HG03354 (cell line): ENCODE results near the gene ARHGAP19.
"Not testable (repeated sequence)": the region's sequence is repeated elsewhere in the genome, so short reads cannot be mapped to it uniquely, and the experiment has no call there.

Experiments used
- ATAC-seq: cut with Tn5 transposase; IDR thresholded peaks from one replicate; pipeline ENCODE4 v1.9.1; 2021; ENCODE audit warnings: mild to moderate bottlenecking; ENCODE audit not compliant: unreplicated experiment, poor library complexity, severe bottlenecking

The ARHGAP19 gene

DNA sequence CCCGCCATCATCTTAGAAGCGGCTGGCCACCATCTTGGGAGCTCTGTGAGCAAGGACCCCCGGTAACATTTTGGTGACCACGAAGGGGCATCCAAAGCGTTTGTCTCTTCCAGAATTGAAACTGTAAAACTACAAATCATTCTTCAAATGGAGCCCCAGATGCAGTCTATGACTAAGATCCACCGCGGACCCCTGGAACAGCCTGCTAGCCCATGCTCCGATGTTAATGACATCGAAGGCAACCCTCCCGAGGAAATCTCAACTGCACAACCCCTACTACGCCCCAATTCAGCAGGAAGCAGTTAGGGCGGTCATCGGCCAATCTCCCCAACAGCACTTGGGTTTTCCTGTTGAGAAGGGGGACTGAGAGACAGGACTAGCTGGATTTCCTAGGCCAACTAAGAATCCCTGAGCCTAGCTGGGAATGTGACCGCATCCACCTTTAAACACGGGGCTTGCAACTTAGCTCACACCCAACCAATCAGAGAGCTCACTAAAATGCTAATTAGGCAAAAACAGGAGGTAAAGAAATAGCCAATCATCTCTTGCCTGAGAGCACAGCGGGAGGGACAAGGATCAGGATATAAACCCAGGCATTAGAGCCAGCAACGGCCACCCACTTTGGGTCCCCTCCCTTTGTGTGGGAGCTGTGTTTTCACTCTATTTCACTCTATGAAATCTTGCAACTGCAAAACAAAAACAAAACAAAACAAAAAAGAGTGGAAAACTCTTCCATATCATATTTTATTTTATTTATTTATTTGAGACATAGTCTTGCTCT, 1.7 kb downstream of the ARHGAP19 start:
- ATAC-seq = not testable (repeated sequence)

DNA sequence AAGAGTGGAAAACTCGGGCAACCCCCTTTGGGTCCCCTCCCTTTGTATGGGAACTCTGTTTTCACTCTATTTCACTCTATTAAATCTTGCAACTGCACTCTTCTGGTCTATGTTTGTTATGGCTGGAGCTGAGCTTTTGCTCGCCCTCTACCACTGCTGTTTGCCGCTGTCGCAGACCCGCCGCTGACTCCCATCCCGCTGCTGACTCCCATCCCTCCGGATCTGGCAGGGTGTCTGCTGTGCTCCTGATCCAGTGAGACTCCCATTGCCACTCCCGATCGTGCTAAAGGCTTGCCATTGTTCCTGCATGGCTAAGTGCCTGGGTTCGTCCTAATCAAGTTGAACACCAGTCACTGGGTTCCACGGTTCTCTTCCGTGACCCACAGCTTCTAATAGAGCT, 2.4 kb downstream of the ARHGAP19 start:
- not testable (repeated sequence) for ATAC-seq

DNA sequence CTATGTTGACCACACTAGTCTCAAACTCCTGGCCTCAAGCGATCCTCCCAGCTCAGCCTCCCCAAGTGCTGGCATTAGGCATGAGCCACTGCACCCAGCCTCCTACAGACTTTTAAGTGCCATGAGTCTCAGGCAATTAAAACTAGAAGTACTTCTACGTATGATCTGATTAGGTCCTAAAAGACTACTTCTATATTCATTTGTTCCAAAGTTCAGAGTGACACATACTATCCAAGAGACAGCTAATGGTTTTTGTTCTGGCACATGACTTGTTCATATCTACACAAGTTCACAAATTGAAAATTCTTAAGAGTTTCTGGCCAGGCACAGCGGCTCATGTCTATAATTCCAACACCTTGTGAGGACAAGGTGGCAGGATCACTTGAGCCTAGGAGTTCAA, 11.7 kb downstream of the ARHGAP19 start:
- ATAC-seq = no peak

DNA sequence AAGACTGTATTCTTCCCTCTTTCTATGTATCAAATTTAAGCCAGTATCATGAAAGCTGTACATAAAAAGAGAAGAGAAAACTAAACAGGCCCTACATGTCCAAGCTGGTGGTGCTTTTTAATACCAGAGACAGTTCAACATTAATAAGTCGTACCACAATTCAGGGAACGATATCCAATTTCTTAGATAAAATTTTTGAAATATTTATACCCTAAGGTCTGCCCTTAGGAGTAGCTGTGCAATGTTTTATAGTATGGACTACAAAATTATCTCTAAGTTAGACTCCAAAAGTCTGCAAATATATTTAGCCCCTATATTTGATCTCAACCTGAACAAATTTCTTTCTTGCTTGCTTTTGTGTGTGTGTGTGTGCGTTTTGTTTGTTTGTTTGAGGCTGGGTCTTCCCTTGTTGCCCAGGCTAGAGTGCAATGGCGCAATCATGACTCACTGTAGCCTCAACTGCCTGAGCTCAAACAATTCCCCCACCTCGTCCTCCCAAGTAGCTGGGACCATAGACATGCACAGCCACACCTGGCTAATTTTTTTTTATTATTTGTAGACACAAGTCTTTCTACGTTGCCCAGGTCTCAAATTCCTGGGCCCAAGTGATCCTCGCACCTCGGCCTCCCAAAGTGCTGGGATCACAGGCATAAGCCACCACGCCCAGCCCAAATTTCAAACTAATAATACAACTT, 13.2 kb downstream of the ARHGAP19 start:
- ATAC-seq = no peak

DNA sequence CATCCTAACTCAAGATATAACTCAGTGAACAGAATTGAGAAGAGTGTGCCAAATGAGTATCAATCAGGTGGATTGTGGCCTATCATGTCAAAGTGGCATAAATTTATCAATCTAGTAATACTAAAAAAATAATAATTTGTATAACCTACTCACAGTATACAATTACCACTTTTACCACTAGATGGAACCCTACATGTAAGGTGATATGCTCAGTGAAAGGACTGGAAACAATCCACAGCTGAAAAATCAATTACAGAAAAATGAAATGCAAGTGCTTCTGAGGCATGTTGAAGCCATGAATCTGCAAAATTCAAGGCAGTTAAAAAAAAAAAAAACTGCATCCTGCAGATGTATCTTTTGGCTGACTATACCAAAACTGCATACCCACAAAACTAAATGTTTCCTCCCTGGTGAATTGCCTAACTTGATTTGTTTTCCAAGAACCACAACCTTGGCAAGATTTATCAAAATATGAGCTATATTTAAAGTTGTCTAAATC, 13.9 kb downstream of the ARHGAP19 start:
- no peak for ATAC-seq

DNA sequence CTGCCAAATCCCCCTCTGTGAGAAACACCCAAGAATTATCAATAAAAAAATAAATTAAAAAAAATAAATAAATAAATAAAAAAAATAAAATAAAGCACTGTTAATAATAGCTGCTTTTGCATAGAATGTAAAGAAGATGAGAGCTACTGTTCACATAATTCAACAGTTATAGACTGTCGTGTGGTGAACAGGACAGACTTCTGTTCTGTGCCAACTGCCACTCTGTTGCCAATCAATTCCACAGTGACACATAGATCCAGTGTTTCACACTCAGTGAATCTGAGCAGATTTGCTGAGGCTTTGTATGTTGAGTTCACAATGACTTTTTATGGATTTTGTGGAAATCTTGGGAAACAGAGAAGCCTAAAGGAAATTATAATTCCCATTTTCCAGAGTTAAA, 14.9 kb downstream of the ARHGAP19 start:
- ATAC-seq = no peak

DNA sequence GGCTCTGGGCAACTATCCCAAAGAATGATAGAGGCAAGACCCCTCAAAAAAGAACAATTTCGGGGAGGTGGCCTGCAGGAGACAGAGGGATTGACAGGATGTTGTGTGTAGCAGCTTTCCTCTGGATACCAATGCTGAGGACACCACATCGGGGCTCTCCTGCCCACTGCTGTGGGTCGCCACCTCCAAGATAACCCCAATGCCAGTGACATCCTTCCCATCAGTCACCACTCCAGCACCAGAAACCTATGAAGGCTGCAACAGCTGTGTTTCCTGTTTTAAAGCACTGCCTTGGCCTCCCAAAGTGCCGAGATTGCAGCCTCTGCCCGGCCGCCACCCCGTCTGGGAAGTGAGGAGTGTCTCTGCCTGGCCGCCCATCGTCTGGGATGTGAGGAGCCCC, 17.6 kb downstream of the ARHGAP19 start:
- ATAC-seq = no peak

DNA sequence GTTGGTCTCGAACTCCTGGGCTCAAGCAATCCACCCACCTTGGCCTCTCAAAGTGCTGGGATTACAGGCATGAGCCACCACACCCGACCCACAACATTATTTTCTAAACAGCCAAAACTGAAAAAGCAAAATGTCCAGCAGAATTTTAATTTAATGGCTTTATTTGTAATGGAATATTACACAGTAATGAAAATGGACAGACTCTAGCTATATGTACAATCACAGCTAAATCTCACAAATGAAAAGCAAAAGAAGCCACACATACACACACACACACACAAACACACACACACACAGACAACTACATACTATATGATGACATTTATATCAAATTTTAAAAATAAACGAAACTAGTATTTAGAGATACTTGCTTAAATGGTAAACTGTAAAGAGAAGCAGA, 18.7 kb downstream of the ARHGAP19 start:
- no peak for ATAC-seq

DNA sequence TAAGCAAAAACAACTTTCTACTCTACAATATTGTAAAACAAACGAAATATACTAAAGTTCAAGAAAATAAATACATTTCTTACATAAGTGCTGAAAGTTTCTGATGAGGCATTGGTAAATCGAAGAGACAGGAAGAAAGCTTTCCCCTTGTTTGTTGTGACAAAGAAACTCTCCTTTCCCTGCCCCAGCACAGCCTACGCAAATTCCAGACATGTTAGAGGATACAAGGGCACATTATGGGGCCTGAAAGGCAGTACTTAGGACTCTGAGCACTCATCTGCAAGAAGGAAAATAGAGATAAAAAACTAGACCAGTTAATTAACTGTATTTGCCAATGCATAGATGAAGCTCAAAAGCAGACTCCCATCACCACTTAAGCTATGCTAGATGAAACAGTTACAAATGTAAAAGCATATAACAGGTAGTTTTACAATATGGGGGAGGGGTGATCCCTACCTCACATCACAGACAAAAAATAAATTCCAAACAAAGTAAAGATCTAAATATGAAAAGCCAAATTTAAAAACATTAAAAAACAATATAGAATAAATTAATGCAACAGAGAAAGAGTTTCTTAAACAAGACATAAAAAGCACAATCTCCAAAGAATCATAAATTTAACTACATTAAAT, 21.8 kb downstream of the ARHGAP19 start:
- no peak for ATAC-seq

DNA sequence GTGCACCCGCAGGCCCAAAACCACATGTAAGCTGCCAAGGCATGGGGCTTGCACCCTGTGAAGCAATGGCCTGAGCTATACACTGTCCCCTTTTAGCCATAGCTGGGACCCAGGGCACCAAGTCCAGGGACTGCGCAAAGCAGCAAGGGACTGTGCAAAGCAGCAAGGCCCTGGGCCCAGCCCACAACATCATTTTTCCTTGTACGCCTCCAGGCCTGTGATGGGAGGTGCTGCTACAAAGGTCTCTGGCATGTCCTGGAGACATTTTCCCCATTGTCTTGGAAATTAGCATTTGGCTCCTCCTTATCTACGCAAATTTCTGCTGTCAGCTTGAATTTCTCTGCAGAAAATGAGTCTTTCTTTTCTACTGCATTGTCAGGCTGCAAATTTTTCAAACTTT, 24.8 kb downstream of the ARHGAP19 start:
- no peak for ATAC-seq

DNA sequence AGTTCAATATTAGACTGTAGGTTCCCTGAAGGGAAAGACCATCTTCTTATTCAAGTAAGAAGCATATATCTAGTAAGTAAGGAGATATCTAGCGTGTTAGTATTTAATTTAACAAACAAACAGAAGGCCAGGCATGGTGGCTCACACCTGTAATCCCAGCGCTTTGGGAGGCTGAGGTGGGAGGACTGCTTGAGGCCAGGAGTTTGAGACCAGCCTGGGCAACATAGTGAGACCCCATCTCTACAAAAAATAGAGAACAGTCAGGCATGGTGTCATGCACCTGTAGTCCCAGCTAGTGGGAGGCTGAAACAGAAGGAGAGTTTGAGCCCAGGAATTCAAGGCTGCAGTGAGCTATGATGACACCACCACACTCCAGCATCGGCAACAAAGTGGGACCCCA, 27.3 kb downstream of the ARHGAP19 start:
- ATAC-seq = not testable (repeated sequence)

DNA sequence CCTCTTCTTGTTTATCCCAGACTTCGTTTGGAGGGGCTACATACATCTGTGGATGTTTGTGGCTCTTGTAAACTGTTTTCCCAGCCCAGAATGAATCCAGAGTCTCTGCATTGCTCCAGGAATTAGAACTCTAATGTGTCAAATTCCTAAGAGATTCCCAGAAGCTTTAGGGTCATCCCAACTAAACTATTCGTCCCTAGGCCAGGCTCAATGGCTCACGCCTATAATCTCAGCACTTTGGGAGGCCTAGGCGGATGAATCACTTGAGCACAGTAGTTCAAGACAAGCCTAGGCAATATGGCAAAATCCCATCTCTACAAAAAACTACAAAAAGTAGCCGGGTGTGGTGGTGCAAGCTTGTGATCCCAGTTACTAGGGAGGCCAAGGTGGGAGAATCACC, 28.5 kb downstream of the ARHGAP19 start:
- ATAC-seq = no peak

DNA sequence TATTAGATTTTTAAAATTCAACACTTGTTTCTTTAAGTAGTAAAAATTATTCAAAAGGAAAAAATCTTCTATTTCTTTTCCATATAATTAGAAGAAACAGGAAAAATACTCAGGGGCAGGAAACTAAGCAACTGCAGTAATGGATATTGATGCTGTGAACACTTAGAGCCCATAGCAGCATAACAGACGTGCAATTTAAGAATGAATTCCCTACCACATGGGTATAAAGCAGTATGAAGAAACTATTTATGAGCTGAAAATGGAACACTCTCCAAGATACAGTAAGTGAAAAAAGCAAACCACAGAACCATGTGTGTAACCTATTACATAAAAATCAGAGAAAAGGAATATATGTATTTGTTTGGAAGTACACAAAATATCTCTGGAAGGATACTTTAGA, 30.8 kb downstream of the ARHGAP19 start:
- ATAC-seq = no peak

DNA sequence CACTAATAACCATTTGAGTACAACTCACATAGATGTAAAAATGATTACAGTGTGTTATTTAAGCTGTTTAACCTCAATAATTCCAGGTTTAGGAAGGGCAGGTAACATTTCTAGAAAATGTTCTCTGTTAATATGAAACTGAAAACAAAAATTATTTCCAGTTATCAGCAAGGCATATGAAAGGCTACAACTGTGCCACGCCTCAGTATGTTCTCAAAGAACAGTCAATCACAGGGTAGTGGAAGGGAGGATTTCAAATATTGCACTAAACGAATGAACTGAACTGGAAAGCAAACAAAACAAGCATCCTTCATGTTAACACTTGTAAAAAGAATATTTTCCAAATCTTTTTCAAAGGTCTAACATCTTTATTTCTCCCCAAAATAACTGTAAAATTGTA, 31.3 kb downstream of the ARHGAP19 start:
- ATAC-seq = no peak

DNA sequence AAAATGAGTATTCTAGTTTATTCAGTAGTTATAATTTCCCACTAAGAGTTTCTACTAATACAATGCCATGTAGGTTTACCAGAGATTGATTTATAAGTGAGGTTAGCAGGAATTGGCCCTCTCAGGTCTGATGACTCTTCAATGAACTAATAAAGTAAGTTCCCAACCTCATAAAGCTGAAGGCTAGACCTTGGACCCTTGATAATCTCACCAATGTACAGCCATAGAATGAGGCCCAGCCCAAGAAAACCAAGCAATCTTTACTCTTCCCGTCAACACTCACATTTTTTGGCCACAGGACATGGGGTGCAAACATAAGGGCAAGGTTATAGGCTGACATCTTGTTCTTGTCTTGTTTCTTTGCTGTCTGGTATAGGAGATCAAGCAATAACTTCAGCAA, 33.3 kb downstream of the ARHGAP19 start:
- ATAC-seq = no peak

DNA sequence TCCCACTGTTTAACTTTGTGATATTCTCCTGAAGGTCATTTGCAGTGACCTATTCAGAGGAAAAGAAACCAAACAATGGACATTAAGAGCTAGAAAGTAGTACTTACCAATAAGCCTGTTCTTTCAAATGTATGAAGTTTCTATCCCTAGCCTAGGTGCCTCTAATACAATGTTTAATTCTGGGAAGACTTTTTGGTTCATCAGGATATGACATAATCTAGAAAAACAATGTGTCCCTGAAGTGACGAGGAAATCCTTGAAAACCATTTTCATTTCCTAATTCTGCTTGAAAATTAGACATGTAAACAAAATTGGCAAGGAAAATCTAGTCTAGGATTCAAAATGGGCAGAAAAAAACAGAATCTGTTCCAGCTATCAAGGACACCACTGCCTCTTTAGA, 36.1 kb downstream of the ARHGAP19 start:
- ATAC-seq = no peak

DNA sequence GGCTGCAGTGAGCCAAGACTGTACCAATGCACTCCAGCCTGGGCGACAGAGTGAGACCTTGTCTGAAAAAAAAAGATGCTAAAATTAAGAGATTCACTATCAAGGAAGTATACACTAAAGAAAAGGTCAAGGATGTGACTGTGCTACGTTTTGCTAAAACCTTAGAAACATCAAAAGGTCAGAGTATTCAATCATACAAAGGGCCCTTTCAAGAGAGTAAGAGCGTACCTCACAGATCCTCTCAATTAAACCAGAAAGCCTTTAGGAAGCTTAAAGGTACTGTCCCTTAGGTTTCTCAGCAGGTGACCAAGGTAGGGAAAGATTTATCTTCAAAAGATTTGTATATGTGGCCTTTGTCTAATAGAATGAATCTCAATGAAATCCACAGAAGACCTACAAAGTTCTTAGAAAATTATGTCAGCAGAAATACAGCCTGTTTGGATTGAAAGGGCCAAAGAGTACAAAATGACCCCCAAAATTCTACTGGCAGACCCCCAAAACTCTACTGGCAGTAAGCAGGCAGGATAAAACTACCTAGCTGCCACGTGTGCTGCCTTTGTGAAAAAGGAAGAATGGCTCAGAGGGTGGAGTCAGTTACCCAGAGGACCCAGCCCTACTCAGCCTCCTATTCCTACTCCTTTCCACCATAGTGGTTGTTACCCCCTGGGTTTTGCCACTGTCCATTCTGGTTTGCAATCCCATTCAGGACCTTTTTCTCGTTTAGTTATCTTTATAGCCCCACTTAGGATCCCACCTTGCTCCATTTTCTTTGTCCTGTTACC, 36.7 kb downstream of the ARHGAP19 start:
- no peak for ATAC-seq

DNA sequence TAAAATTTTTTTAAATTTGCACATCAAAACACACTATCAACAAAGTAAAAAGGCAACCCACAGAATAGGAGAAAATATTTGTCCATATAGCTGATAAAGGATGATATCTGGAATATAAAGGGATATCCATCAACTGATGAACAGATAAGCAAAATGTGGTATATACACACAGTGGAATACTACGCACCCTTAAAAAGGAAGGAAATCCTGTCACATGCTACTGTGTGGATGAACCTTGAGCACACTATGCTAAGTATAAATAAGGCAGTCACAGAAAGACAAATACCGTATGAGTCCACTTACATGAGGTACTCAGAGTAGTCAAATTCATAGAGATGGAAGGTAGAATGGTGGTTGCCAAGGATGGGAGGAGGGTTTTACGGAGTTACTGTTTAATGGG, 37.7 kb downstream of the ARHGAP19 start:
- ATAC-seq = no peak

DNA sequence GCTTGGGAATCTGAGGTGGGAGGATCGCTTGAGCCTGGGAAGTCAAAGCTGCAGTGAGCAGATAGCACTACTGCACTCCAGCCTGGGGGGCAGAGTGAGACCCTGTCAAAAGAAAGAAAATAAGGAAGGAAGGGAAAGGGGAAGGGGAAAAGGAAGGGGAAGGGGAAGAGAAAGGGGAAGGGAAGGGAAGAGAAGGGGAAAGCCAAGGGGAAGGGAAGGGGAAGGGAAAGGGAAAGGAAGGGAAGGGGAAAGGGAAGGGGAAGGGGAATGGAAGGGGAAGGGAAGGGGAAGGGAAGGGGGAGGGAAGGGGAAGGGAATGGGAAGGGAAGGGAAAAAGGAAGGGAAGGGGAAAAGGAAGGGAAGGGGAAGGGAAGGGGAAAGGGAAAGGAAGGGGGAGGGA, 41.5 kb downstream of the ARHGAP19 start:
- no peak for ATAC-seq

DNA sequence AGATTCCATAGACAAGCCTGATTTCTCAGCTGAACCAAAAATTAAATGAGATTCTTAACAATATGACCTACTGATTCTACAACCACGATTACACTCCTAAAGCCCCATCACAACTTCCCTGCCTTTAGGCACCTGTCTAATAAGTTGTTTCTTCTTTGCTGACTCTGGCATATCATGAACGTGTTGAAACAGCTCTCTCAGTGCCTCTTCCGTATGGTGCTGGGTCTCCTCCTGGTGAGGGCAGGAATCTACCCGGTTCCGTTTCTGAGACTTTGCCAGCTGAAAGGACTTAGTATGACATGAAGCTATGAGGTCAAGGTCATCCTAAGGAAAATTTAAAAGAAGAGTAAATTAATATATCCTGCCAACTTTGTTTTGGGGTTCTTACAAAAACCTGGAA, 48.6 kb downstream of the ARHGAP19 start:
- ATAC-seq = no peak
